ENCODE measurements around the gene MRPL52. TPM values are rescaled to one million over a fixed set of nuclear protein-coding genes. Genes with fewer than 3 reads are reported as not detected.
A peak's percentile ranks its signal among the peaks of the same experiment; 100 is the strongest.

Gene MRPL52
- total and polyA plus RNA-seq, 11 donors, result 80.4 to 185 (median 107) TPM

- Histone ChIP-seq H3K4me1 (peaks cover 0 to 9% (median 7%) of the 10 kb centered on the region in 12 donors), H3K9me3 (no peaks in the 10 kb centered on the region), H3K27ac (no peak overlapping the region), H3K4me3 (no peak overlapping the region), H3K27me3 (no peaks in the 10 kb centered on the region), H3K36me3 (no peaks in the 10 kb centered on the region)
- intact Hi-C loops (cut with DNase I), result no loop called here
- ATAC-seq (no peak), DNase-seq (no peak)
- WGBS, 4 donors, result 57 to 64% (median 61%) methylated on average over 6 of the region's 6 CpGs
- no peak for TF ChIP-seq POLR2A (IDR thresholded peaks at IDR 0.05)
- TF ChIP-seq, protein P1, sequence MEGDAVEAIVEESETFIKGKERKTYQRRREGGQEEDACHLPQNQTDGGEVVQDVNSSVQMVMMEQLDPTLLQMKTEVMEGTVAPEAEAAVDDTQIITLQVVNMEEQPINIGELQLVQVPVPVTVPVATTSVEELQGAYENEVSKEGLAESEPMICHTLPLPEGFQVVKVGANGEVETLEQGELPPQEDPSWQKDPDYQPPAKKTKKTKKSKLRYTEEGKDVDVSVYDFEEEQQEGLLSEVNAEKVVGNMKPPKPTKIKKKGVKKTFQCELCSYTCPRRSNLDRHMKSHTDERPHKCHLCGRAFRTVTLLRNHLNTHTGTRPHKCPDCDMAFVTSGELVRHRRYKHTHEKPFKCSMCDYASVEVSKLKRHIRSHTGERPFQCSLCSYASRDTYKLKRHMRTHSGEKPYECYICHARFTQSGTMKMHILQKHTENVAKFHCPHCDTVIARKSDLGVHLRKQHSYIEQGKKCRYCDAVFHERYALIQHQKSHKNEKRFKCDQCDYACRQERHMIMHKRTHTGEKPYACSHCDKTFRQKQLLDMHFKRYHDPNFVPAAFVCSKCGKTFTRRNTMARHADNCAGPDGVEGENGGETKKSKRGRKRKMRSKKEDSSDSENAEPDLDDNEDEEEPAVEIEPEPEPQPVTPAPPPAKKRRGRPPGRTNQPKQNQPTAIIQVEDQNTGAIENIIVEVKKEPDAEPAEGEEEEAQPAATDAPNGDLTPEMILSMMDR (IDR thresholded peaks at IDR 0.05), result peak in 4 of 12 donors; percentile 7 to 23 (median 12)
Measured at GRCh38 chr14:22865424-22866405, 36.0 kb downstream of the MRPL52 start.

- intact Hi-C loops (cut with DNase I), result no loop called here
Measured at GRCh38 chr14:22866874-22867273, 37.2 kb downstream of the MRPL52 start.

GRCh38 chr14:22870811-22871223 is 41.1 kb downstream of the MRPL52 start:
- Histone ChIP-seq H3K36me3 (peaks cover 0 to 29% (median 27%) of the 10 kb centered on the region in 9 donors), H3K9me3 (no peaks in the 10 kb centered on the region), H3K4me1 (peaks cover 4 to 31% (median 15%) of the 10 kb centered on the region in 12 donors), H3K4me3 (peak overlapping the region; percentile 66 to 100 (median 95)), H3K27ac (peak overlapping the region; percentile 90 to 100 (median 98)), H3K27me3 (no peaks in the 10 kb centered on the region)
- TF ChIP-seq, protein P1 (IDR thresholded peaks at IDR 0.05), result no peak
- no peak for TF ChIP-seq POLR2A (IDR thresholded peaks at IDR 0.05)
- ATAC-seq (peak; percentile 6 to 32 (median 16)), DNase-seq (no peak)
- WGBS, 4 donors, result 2 to 5% (median 3%) methylated on average over 1 of the region's 1 CpG
- intact Hi-C loops (cut with DNase I), result loop anchor here in 3 of 10 donors (5.0 kb wide), 2 partner anchors 46 to 56 kb away; partner anchors contain the start of genes RBM23 (in 2 of the 3) and PRMT5 (in 1 of the 3)

More at GRCh38 chr14:22866874-22867273, 37.2 kb downstream of the MRPL52 start:
- H3K9me3 ChIP-seq, result no peaks in the 10 kb centered on the region
- H3K4me1 ChIP-seq, result peaks cover 0 to 13% (median 10%) of the 10 kb centered on the region in 12 donors
- no peak overlapping the region for H3K27ac ChIP-seq
- ATAC-seq, result no peak
- no peak overlapping the region for H3K4me3 ChIP-seq
- DNase-seq, result no peak
- no peak for TF ChIP-seq POLR2A (IDR thresholded peaks at IDR 0.05)
- TF ChIP-seq, protein P1 (IDR thresholded peaks at IDR 0.05), result no peak
- 95 to 98% (median 97%) methylated on average over 5 of the region's 5 CpGs for WGBS, 4 donors
- no peaks in the 10 kb centered on the region for H3K27me3 ChIP-seq
- H3K36me3 ChIP-seq, result no peaks in the 10 kb centered on the region

All from heart left ventricle (tissue), 16 donors.